Measurements from ENCODE around the gene RABGGTA. TPM values are rescaled to one million over a fixed set of nuclear protein-coding genes. Genes with fewer than 3 reads are reported as not detected.

RABGGTA gene
- 22.6 and 33.2 TPM in 2 replicates for total RNA-seq

DNA sequence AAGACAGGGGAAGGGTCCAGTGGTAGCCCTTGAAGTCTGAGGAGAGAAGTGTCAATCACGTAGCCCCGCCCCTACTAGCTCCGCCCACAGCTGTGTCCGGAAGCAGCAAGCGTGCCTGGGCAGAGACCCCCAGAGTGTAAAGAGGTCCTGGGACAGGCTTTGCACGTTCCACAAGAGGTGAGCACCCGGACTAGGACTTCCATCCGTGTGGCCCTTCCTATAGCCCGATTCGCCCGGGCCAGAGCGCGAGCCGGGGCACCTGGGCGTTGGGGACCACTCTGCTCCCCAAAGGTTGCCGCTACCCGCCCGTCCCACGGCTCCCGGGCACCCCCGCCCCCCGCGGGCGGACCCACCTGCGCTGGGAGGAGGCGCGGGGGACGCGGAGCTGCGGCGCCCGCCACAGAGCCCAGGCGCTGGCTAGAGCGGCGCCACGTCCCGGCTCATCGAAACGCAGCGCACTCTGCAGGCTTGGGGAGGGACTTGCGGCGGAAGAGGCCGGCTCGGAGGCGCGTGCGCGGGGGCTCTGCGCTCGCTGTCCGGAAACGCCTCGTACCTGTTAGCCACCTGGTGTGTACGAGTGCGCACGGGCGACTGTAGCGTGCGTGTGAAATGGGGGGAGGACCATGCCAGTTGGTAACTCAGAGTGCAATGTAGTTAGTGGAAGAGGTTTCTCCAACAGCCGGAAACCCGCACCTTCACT lies at the start of gene RABGGTA:
Gene RABGGTA, minus strand, starts transcription at position 464 of the 700 bp plus-strand sequence. CDS start 482 bp downstream, outside the sequence.

DNA sequence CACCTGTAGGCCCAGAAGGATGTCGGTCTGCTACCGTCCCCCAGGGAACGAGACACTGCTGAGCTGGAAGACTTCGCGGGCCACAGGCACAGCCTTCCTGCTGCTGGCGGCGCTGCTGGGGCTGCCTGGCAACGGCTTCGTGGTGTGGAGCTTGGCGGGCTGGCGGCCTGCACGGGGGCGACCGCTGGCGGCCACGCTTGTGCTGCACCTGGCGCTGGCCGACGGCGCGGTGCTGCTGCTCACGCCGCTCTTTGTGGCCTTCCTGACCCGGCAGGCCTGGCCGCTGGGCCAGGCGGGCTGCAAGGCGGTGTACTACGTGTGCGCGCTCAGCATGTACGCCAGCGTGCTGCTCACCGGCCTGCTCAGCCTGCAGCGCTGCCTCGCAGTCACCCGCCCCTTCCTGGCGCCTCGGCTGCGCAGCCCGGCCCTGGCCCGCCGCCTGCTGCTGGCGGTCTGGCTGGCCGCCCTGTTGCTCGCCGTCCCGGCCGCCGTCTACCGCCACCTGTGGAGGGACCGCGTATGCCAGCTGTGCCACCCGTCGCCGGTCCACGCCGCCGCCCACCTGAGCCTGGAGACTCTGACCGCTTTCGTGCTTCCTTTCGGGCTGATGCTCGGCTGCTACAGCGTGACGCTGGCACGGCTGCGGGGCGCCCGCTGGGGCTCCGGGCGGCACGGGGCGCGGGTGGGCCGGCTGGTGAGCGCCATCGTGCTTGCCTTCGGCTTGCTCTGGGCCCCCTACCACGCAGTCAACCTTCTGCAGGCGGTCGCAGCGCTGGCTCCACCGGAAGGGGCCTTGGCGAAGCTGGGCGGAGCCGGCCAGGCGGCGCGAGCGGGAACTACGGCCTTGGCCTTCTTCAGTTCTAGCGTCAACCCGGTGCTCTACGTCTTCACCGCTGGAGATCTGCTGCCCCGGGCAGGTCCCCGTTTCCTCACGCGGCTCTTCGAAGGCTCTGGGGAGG lies 39.5 kb upstream of the RABGGTA start, which contains the start of gene LTB4R:
Gene LTB4R, plus strand, starts transcription at position 857 of the 959 bp plus-strand sequence. CDS start 4,150 bp downstream, outside the sequence.

GRCh38 chr14:24309538-24310264 lies 38.3 kb upstream of the RABGGTA start, which contains the start of gene LTB4R2:
Gene LTB4R2 (plus strand): TSS chr14:24310140. CDS start chr14:24310665, 525 bp downstream.

GRCh38 chr14:24307575-24308341 lies 36.4 kb upstream of the RABGGTA start, which contains the start of gene CIDEB:
Gene CIDEB (minus strand): TSS chr14:24307977. CDS start chr14:24307858, 119 bp downstream.

GRCh38 chr14:24299255-24300191 lies 28.1 kb upstream of the RABGGTA start, which contains the start of the genes DHRS1 and NOP9:
Gene DHRS1 (minus strand): TSS chr14:24299780. CDS start chr14:24299106, 674 bp downstream.
Gene NOP9 (plus strand): TSS chr14:24299850. CDS start chr14:24299955, 105 bp downstream.

DNA sequence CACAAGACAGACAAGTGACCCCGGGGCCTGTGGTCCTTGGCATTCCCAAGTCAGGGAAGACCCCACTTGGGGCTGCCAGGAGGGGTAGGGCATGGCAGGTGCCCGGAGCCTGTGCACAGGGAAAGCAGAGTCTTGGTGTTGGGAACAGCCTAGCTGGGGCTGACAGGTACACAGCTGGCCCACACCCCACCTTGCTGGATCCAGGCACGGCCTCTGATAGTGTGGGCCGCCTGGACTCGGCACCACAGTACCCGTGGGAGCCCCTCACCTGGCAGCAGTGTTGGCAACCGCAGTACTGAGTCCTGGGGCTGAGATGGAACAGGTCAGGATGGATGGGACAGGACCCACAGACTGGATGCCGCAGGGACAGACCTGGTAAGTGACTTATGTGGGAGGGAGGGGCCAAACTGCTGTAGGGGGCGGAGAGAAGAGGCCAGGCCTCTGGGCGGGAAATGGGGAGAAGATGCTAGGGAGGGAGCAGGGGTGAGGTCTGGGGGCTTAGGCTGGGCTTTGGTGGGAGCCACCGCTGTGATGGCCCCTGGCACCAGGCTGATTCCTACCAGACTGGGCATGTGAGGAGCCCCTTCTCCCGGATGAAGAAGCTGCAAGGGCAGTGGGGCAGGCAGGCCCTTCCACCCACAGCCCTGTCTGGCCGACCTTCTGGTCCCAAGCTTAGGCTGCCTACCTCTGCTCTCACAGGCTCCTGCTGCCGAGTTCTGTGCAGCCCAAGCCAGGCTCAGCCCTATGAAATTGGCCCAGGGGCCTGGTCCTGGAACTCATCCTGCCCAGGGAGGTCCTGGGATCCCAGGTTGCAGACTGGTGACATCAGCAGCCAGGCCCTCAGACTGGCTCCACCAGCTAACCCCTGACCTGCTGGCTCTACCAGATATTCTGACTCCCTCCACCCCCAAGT lies 8.3 kb downstream of the RABGGTA start, which contains the start of gene TGM1:
Gene TGM1, minus strand, starts transcription at position 357 of the 913 bp plus-strand sequence. CDS start 825 bp downstream, outside the sequence.

DNA sequence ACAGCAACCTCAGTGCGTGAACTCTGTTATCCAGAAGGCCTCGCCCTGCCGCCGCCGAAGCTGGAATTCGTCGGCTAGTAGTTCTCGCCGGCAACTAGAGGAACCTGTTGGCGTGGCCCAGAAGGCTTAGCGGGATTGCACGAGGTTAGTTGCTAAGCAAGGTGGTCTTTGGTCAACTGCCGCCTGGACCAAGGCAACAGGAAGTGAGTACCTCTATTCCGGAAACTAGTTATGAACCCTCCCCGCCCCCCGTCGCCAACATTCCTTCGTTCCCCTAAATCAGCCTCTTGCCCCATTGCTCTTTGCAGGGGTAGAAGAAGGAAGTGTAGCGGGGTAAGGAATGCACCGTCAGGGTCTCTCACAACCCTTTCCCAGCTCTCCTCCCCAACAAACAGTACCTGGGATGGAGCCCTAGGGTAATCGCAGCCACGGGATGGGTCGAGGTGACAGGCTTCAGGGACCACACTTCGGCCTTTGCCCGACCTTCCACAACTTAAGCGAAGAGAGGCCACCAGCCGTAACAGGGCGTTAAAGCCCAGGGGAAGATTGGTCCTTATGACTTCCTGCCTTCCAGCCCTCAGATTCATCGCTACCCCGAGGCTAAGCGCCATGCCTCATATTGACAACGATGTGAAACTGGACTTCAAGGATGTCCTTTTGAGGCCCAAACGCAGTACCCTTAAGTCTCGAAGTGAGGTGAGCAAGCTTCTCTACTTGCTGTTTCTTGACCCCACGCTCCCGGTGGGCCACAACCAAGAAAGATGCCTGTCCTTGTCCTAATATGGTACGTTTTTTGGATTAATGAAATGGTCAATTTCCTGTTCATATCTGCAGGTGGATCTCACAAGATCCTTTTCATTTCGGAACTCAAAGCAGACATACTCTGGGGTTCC lies 38.5 kb downstream of the RABGGTA start, which contains the start of gene GMPR2:
Gene GMPR2, plus strand, starts transcription at position 285 of the 893 bp plus-strand sequence. Its CDS starts 325 bp downstream, at position 610.

GRCh38 chr14:24232121-24232644 lies 39.2 kb downstream of the RABGGTA start, which contains the start of gene NEDD8:
Gene NEDD8 (minus strand): TSS chr14:24232367. CDS start chr14:24232267, 100 bp downstream.

Other genes starting within 250 kb of the RABGGTA start
- gene CARMIL3, start 219.6 kb downstream of the RABGGTA start, total RNA-seq, result 0.17 TPM in 1 of 2 replicates, not detected in the other
- not detected in 2 replicates for gene CPNE6, start 200.0 kb downstream of the RABGGTA start, total RNA-seq
- gene PCK2, start 177.3 kb downstream of the RABGGTA start, total RNA-seq, result 26.8 and 35.3 TPM in 2 replicates
- 50.9 and 56.8 TPM in 2 replicates for gene DCAF11, start 156.8 kb downstream of the RABGGTA start, total RNA-seq
- 0.65 and 0.96 TPM in 2 replicates for gene NRL, start 156.6 kb downstream of the RABGGTA start, total RNA-seq
- gene FITM1, start 140.9 kb downstream of the RABGGTA start, total RNA-seq, result 0.20 TPM in 2 replicates
- 87.2 and 96.2 TPM in 2 replicates for gene PSME1, start 135.4 kb downstream of the RABGGTA start, total RNA-seq
- 11.4 and 14.0 TPM in 2 replicates for gene EMC9, start 130.0 kb downstream of the RABGGTA start, total RNA-seq
- gene PSME2, start 125.0 kb downstream of the RABGGTA start, total RNA-seq, result 58.8 and 64.5 TPM in 2 replicates
- gene RNF31, start 124.1 kb downstream of the RABGGTA start, total RNA-seq, result 26.7 and 35.1 TPM in 2 replicates
- gene IRF9, start 110.3 kb downstream of the RABGGTA start, total RNA-seq, result 54.0 and 57.1 TPM in 2 replicates
- 0.65 and 1.2 TPM in 2 replicates for gene REC8, start 99.5 kb downstream of the RABGGTA start, total RNA-seq
- gene IPO4, start 82.8 kb downstream of the RABGGTA start, total RNA-seq, result 42.3 and 84.2 TPM in 2 replicates
- 102 and 113 TPM in 2 replicates for gene TM9SF1, start 76.2 kb downstream of the RABGGTA start, total RNA-seq
- gene TSSK4, start 65.9 kb downstream of the RABGGTA start, total RNA-seq, result 0.07 and 0.53 TPM in 2 replicates
- gene CHMP4A, start 58.1 kb downstream of the RABGGTA start, total RNA-seq, result 21.8 and 24.1 TPM in 2 replicates
- gene MDP1, start 55.5 kb downstream of the RABGGTA start, total RNA-seq, result 14.8 and 15.4 TPM in 2 replicates
- 122 and 125 TPM in 2 replicates for gene NEDD8, start 39.2 kb downstream of the RABGGTA start, total RNA-seq
- 88.9 and 107 TPM in 2 replicates for gene GMPR2, start 38.7 kb downstream of the RABGGTA start, total RNA-seq
- gene TINF2, start 29.0 kb downstream of the RABGGTA start, total RNA-seq, result 55.0 and 55.8 TPM in 2 replicates
- gene TGM1, start 8.4 kb downstream of the RABGGTA start, total RNA-seq, result 0.65 and 1.5 TPM in 2 replicates
- gene DHRS1, start 28.2 kb upstream of the RABGGTA start, total RNA-seq, result 12.9 and 29.0 TPM in 2 replicates
- 21.2 and 28.0 TPM in 2 replicates for gene NOP9, start 28.3 kb upstream of the RABGGTA start, total RNA-seq
- gene CIDEB, start 36.4 kb upstream of the RABGGTA start, total RNA-seq, result 1.6 and 2.3 TPM in 2 replicates
- 3.0 and 4.8 TPM in 2 replicates for gene LTB4R2, start 38.5 kb upstream of the RABGGTA start, total RNA-seq
- gene LTB4R, start 39.9 kb upstream of the RABGGTA start, total RNA-seq, result 1.9 and 2.7 TPM in 2 replicates
- 3.3 and 4.9 TPM in 2 replicates for gene ADCY4, start 63.5 kb upstream of the RABGGTA start, total RNA-seq
- 0.26 TPM in 1 of 2 replicates, not detected in the other for gene RIPK3, start 68.4 kb upstream of the RABGGTA start, total RNA-seq
- 56.5 and 76.4 TPM in 2 replicates for gene NFATC4, start 96.6 kb upstream of the RABGGTA start, total RNA-seq
- 6.9 and 16.7 TPM in 2 replicates for gene NYNRIN, start 127.4 kb upstream of the RABGGTA start, total RNA-seq
- 3.5 and 4.2 TPM in 2 replicates for gene CBLN3, start 158.1 kb upstream of the RABGGTA start, total RNA-seq
- 66.7 and 68.0 TPM in 2 replicates for gene KHNYN, start 158.4 kb upstream of the RABGGTA start, total RNA-seq
- gene SDR39U1, start 171.2 kb upstream of the RABGGTA start, total RNA-seq, result 10.2 and 11.8 TPM in 2 replicates
- gene CMA1, start 236.7 kb upstream of the RABGGTA start, total RNA-seq, result not detected in 2 replicates